Psoas muscle (tissue), 8 donors: ENCODE measurements around the gene GALR1. TPM values are rescaled to one million over a fixed set of nuclear protein-coding genes. Genes with fewer than 3 reads are reported as not detected.
"Not testable (repeated sequence)": the region's sequence is repeated elsewhere in the genome, so short reads cannot be mapped to it uniquely, and the experiment has no call there.

ENCODE experiments used
- ATAC-seq, 4 donors: fragments of 200-7000 bp; cut with Tn5 transposase; one replicate each; pipeline ENCODE4 v1.9.1; 2020; ENCODE audit warnings: moderate library complexity in 3 of 4, mild to moderate bottlenecking in 2 of 4
- DNase-seq, 2 donors: peaks; one replicate each; pipeline ENCODE4 v3.0.0-alpha.2; 2020
- H3K27ac ChIP-seq: fragments of 200-600 bp; one replicate; pipeline ENCODE4 v1.8.0; 2022
- H3K27me3 ChIP-seq, 3 donors: fragments of 200-600 bp in 1 of 3; one replicate each; pipeline versions ENCODE4 v1.6.1 to v1.8.0; 2013 to 2022; ENCODE audit warnings: low read length in 2 of 3, mild to moderate bottlenecking in 2 of 3, moderate library complexity in 1 of 3; ENCODE audit not compliant: insufficient read depth in 3 of 3
- H3K36me3 ChIP-seq, 2 donors: fragments of 200-600 bp in 1 of 2; one replicate each; pipeline versions ENCODE4 v1.6.1 to v1.8.0; 2013 to 2022; ENCODE audit warnings: low read depth in 1 of 2, mild to moderate bottlenecking in 1 of 2, moderate library complexity in 1 of 2; ENCODE audit not compliant: insufficient read depth in 1 of 2
- H3K4me1 ChIP-seq: fragments of 200-600 bp; one replicate; pipeline ENCODE4 v1.8.0; 2022
- H3K4me3 ChIP-seq: fragments of 200-600 bp; one replicate; pipeline ENCODE4 v1.8.0; 2022; ENCODE audit warnings: mild to moderate bottlenecking
- H3K9me3 ChIP-seq: fragments of 200-600 bp; one replicate; pipeline ENCODE4 v1.8.0; 2022
- CTCF ChIP-seq: fragments of 200-600 bp; IDR thresholded peaks from one replicate; pipeline ENCODE4 v1.8.0; 2022; ENCODE audit warnings: antibody characterized with exemption
- WGBS, 3 donors: extraction: QIAGEN DNeasy Blood & Tissue Kit; methylation state at CpG; one replicate each; pipeline versions ENCODE4 v1.1.6 to v1.1.7; 2013; 5-methylcytosine and 5-hydroxymethylcytosine counted together
- intact Hi-C, 2 donors: fragments of 100-400 bp; cut with DNase I; formaldehyde crosslinking; loops; one replicate each; pipeline versions ENCODE4 v1.11.0 to v1.14.2; 2022
- polyA plus RNA-seq, 3 donors: library from polyadenylated mRNA; stranded (reverse); fragments of 200-250 nt; gene quantifications; one replicate each; pipeline ENCODE4 v1.2.3, GENCODE V29; 2013
- total RNA-seq, 4 donors: library from RNA; stranded (reverse); fragmentation: NEBNext Ultra II Directional in 2 of 4; extraction: Animal tissue kit (Norgen Biotek cat#: 25700) in 2 of 4; gene quantifications; one replicate each; pipeline versions ENCODE4 v1.2.1 to v1.2.4, GENCODE V29; 2021 to 2023
- donor health status: healthy with polysubstance abuse.
- donor health status: DM: no; HTN: no; CAD: no; lungs with moderate emphysema.
- donor health status: Bipolar disorder and iron deficiency.
- donor health status: healthy.
- donor health status: DM: yes; HTN: yes; CAD: no.
- donor health status: DM: no; HTN: no; CAD: no.
- donor health status: DM: no; HTN: no; CAD: no.
- donor health status: DM: yes; HTN: yes; CAD: no.

The GALR1 gene
- total and polyA plus RNA-seq, 7 donors: under 0.01 to 0.02 TPM; not detected in 5

DNA sequence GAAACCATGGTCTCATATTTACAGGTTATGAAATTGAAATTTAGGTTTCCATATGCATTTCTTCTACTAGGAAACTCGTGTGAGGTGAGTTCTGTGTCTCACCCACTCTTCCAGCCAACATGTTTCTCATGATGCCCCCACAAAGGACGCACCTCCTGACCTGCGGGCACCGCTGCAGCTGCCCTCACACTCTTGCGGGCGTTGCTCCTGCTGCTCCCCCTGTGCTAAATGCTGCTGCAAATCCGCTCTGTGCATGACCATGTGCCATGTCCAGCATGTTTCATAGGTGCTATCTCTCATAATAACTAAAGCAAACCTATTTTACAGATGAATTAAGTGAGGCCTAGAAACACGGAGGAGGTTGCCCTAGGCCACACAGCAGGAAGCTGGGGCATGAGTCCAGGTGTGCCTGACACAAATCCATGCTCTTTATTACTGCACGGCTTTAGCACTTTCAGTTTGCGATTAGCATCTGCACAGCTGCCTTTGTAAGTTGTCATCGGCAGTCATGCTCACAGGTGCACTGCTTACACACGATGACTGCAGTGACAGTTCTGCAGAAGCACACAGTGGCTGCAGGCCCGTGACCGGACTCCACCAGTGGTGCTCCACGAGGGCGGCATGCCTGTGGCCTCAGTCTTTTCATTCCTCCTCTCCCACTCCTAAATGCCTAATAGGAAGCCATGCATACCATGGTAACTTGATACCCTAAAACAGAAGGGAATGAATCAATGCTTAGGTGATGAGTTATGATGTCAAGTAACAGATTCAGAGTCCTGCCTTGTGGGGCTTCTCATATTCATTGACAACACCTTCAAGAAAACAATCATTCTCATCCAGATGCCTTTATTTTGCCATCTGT, 14.9 kb upstream of the GALR1 start:
- WGBS, 3 donors: 61 to 66% (median 63%) methylated on average over 16 of the region's 16 CpGs
- Histone ChIP-seq H3K27ac (no peak overlapping the region), H3K4me1 (no peaks in the 10 kb centered on the region), H3K27me3 (peaks cover 0 to 9% (median 0%) of the 10 kb centered on the region in 3 donors), H3K4me3 (no peak overlapping the region), H3K9me3 (peaks cover 5% of the 10 kb centered on the region), H3K36me3 (no peaks in the 10 kb centered on the region)
- intact Hi-C loops: no loop called here
- ATAC-seq: no peak
- TF ChIP-seq CTCF: no peak
- DNase-seq: no peak

DNA sequence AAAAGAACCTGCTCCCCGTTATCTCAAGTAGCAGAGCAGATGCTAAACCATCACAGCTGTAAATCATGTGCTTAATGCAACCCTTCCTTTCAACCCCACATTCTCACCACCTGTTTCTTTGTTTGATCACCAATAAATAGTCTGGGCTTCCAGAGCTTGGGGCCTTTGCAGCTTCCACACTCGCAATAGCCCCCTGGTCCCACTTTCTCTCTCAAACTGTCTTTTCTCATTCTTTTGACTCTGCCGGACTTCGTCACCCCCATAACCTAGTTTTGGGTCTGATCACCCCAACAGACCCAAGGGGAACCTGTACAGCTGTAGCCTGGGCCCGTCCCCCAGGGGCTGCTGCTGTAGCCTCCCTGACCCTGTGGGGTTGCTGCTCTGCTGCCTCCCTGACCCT, 10.4 kb upstream of the GALR1 start:
- H3K36me3 ChIP-seq, H3K27ac ChIP-seq, H3K4me1 ChIP-seq, H3K9me3 ChIP-seq, intact Hi-C loops, H3K27me3 ChIP-seq, H3K4me3 ChIP-seq, ATAC-seq, DNase-seq: not testable (repeated sequence)
- 87 to 92% (median 92%) methylated on average over 5 of the region's 5 CpGs for WGBS, 3 donors

GRCh38 chr18:77248873-77249568, 627 bp upstream of the GALR1 start:
- peak overlapping the region; percentile 60 for H3K4me3 ChIP-seq
- no peaks in the 10 kb centered on the region for H3K9me3 ChIP-seq
- no peak for TF ChIP-seq CTCF
- ATAC-seq (no peak), DNase-seq (no peak)
- H3K27ac ChIP-seq: no peak overlapping the region
- no peaks in the 10 kb centered on the region for H3K36me3 ChIP-seq
- H3K27me3 ChIP-seq: peaks cover 5 to 71% (median 23%) of the 10 kb centered on the region in 3 donors
- intact Hi-C loops: no loop called here
- H3K4me1 ChIP-seq: no peaks in the 10 kb centered on the region
- WGBS, 3 donors: 8 to 13% (median 12%) methylated on average over 20 to 22 of the region's 22 CpGs

DNA sequence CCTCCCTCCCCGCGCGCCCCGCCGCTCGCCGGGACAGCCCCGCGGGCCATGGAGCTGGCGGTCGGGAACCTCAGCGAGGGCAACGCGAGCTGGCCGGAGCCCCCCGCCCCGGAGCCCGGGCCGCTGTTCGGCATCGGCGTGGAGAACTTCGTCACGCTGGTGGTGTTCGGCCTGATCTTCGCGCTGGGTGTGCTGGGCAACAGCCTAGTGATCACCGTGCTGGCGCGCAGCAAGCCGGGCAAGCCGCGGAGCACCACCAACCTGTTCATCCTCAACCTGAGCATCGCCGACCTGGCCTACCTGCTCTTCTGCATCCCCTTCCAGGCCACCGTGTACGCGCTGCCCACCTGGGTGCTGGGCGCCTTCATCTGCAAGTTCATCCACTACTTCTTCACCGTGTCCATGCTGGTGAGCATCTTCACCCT, 865 bp downstream of the GALR1 start:
- WGBS, 3 donors: 0 to 2% (median 1%) methylated on average over 29 to 39 of the region's 40 CpGs
- H3K36me3 ChIP-seq: no peaks in the 10 kb centered on the region
- H3K27me3 ChIP-seq: peaks cover 5 to 75% (median 21%) of the 10 kb centered on the region in 3 donors
- no peak overlapping the region for H3K27ac ChIP-seq
- DNase-seq (no peak), ATAC-seq (no peak)
- peak overlapping the region; percentile 60 for H3K4me3 ChIP-seq
- intact Hi-C loops: no loop called here
- H3K4me1 ChIP-seq: no peaks in the 10 kb centered on the region
- no peak for TF ChIP-seq CTCF
- H3K9me3 ChIP-seq: no peaks in the 10 kb centered on the region
